Lower lobe of right lung (tissue), 2 donors: Measurements from ENCODE around the gene EXOG. TPM values are rescaled to one million over a fixed set of nuclear protein-coding genes. Genes with fewer than 3 reads are reported as not detected.

Experiments used
- ATAC-seq, 2 donors: fragments of 200-7000 bp; cut with Tn5 transposase; one replicate each; pipeline ENCODE4 v1.9.1; 2020 to 2022; ENCODE audit warnings: mild to moderate bottlenecking in 2 of 2, moderate library complexity in 2 of 2
- DNase-seq: peaks from one replicate; pipeline ENCODE4 v3.0.0-alpha.2; 2020
- H3K27ac ChIP-seq: fragments of 200-600 bp; one replicate; pipeline ENCODE4 v1.8.0; 2022
- H3K27me3 ChIP-seq: fragments of 200-600 bp; one replicate; pipeline ENCODE4 v1.8.0; 2022; ENCODE audit warnings: low read depth
- H3K36me3 ChIP-seq: fragments of 200-600 bp; one replicate; pipeline ENCODE4 v1.8.0; 2022; ENCODE audit warnings: mild to moderate bottlenecking
- H3K4me1 ChIP-seq: fragments of 200-600 bp; one replicate; pipeline ENCODE4 v1.8.0; 2022
- H3K4me3 ChIP-seq: fragments of 200-600 bp; one replicate; pipeline ENCODE4 v1.8.0; 2022; ENCODE audit warnings: mild to moderate bottlenecking
- H3K9me3 ChIP-seq: fragments of 200-600 bp; one replicate; pipeline ENCODE4 v1.8.0; 2022
- intact Hi-C: fragments of 100-400 bp; cut with DNase I; formaldehyde crosslinking; loops from one replicate; pipeline ENCODE4 v1.11.0; 2022
- total RNA-seq: library from RNA; stranded (reverse); fragmentation: NEBNext Ultra II Directional; extraction: Animal tissue kit (Norgen Biotek cat#: 25700); gene quantifications from one replicate; pipeline ENCODE4 v1.2.1, GENCODE V29; 2021
- TF ChIP-seq, protein P1 (sequence below): fragments of 200-600 bp; IDR thresholded peaks from one replicate; pipeline ENCODE4 v1.8.0; 2022; ENCODE audit warnings: antibody characterized with exemption, mild to moderate bottlenecking
- donor health status: DM: no; HTN: yes; CAD: no; lungs with severe emphysema.

EXOG gene
- total RNA-seq, 1 donor from 2014 or later = 12.3 TPM

DNA sequence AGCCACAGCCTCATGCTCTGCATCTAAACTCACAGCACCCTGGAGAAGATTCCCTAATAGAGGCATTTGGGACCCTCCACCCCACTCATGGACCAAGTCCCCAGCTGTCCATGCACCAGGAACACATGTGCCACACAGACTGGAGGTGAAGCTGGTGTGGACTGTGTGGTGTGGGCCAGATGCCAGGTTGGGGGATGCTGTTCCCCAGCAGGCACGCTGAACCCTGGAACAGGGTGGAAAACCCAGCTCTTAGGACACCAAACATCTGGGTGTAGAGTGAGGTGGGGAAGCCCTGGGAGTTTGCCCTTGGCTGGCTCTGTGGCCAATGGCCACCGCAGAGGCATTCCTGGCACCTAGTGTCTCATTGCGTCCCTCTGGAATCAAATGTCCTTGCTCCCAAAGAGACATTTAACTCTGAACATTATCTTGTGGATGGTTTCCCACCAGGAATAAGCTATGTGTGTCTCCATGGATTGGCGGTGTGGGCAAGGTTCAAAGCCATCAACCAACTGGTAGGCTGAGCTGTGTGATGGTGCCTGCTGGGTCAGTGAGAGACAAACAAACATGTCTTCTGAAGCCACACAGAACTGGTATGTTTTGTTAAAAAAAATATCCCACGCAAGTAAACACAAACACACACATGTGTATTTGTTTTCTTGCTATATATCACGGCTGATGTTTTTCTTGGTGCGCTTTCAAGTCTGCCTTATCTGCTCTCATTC, 65.0 kb downstream of the EXOG start:
- Histone ChIP-seq H3K4me1 (no peaks in the 10 kb centered on the region), H3K9me3 (no peaks in the 10 kb centered on the region), H3K27me3 (no peaks in the 10 kb centered on the region), H3K4me3 (no peak overlapping the region), H3K36me3 (no peaks in the 10 kb centered on the region), H3K27ac (no peak overlapping the region)
- intact Hi-C loops = no loop called here
- TF ChIP-seq, protein P1, sequence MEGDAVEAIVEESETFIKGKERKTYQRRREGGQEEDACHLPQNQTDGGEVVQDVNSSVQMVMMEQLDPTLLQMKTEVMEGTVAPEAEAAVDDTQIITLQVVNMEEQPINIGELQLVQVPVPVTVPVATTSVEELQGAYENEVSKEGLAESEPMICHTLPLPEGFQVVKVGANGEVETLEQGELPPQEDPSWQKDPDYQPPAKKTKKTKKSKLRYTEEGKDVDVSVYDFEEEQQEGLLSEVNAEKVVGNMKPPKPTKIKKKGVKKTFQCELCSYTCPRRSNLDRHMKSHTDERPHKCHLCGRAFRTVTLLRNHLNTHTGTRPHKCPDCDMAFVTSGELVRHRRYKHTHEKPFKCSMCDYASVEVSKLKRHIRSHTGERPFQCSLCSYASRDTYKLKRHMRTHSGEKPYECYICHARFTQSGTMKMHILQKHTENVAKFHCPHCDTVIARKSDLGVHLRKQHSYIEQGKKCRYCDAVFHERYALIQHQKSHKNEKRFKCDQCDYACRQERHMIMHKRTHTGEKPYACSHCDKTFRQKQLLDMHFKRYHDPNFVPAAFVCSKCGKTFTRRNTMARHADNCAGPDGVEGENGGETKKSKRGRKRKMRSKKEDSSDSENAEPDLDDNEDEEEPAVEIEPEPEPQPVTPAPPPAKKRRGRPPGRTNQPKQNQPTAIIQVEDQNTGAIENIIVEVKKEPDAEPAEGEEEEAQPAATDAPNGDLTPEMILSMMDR = no peak
- ATAC-seq (no peak), DNase-seq (peak; percentile 10)

DNA sequence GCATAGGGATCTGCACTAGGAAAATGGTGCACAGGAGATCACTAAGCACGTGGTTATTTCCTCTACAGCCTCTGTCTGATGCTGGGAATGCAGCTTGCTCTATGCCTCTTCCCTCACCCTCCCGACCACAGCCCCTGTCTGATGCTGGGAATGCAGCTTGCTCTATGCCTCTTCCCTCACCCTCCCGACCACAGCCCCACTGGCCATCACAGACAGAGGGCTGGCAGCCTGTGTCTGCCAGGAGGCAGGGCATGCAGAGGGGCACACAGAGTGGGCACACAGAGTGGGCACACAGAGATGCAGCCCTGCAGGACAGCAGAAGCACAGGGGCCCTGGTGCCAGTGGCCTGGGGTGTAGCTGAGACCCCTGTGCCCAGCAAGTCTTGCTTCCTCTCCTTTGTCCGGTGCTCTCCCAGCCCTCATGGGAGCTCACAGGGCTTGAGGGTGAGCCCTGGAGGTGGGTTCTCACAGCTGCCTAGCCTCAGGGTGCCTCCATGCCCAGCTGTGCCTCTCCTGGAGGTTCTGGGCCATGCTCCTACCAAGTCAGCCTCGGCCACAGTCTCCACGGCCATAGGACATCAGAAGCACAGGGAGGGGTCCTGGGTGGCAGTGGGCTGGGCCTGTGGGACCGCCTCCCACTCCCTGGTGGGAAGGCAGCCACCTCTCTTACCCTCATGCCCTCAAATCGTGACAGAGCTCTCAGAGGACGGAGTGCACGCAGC, 65.8 kb downstream of the EXOG start:
- intact Hi-C loops = no loop called here
- no peak overlapping the region for H3K27ac ChIP-seq
- H3K36me3 ChIP-seq = no peaks in the 10 kb centered on the region
- no peaks in the 10 kb centered on the region for H3K9me3 ChIP-seq
- peak; percentile 16 for DNase-seq
- TF ChIP-seq, protein P1 = no peak
- ATAC-seq = no peak
- H3K27me3 ChIP-seq = no peaks in the 10 kb centered on the region
- no peak overlapping the region for H3K4me3 ChIP-seq
- H3K4me1 ChIP-seq = no peaks in the 10 kb centered on the region

GRCh38 chr3:38562467-38562925, 66.4 kb downstream of the EXOG start:
- no peak overlapping the region for H3K4me3 ChIP-seq
- H3K4me1 ChIP-seq = no peaks in the 10 kb centered on the region
- H3K36me3 ChIP-seq = no peaks in the 10 kb centered on the region
- TF ChIP-seq, protein P1 = no peak
- no peaks in the 10 kb centered on the region for H3K9me3 ChIP-seq
- intact Hi-C loops = no loop called here
- ATAC-seq (no peak), DNase-seq (peak; percentile 33)
- no peak overlapping the region for H3K27ac ChIP-seq
- no peaks in the 10 kb centered on the region for H3K27me3 ChIP-seq

DNA sequence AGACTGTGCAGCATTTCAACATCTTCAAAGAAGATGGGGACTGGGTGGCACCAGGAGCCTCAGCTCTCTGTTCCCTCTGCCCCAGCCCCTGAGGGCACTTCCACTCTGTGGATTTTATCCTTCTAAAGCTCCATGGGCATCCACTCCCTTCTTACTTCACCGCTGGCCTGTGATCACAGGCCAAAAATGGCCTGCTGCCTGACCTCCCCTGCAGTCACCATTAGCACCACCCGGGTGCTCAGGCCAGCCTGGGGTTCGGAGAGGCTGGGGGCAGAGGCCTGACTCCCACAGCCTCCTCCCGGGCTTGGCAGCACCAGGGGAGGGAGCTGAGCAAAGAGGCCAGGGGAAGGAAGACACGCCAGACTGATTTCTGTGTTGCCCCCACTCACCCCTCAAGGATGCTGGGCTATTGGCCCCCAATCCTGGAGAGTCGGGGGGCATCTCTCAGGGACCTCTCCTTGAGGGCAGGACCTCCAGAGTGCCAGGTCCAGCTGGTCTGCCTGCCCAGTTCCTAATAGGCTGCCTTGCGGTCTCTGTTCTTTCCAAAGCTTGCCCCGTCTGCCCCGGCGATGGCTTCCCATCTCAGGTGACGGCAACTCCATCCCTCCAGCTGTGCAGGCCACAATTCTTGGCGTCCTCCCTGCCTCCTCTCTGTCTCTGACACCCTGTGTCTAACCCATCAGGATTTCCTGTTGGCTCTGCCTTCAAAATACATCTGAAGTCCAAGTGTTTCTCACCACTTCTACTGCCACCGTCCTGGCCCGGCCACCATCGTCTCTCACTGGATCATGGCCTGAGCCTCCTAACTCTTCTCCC, 67.1 kb downstream of the EXOG start:
- intact Hi-C loops = no loop called here
- H3K27me3 ChIP-seq = no peaks in the 10 kb centered on the region
- no peaks in the 10 kb centered on the region for H3K9me3 ChIP-seq
- no peak overlapping the region for H3K4me3 ChIP-seq
- no peaks in the 10 kb centered on the region for H3K36me3 ChIP-seq
- no peak overlapping the region for H3K27ac ChIP-seq
- DNase-seq (peak; percentile 28), ATAC-seq (no peak)
- no peaks in the 10 kb centered on the region for H3K4me1 ChIP-seq
- TF ChIP-seq, protein P1 = no peak

GRCh38 chr3:38563886-38564270, 67.7 kb downstream of the EXOG start:
- Histone ChIP-seq H3K27me3 (no peaks in the 10 kb centered on the region), H3K36me3 (no peaks in the 10 kb centered on the region), H3K4me1 (no peaks in the 10 kb centered on the region), H3K4me3 (no peak overlapping the region), H3K27ac (no peak overlapping the region), H3K9me3 (no peaks in the 10 kb centered on the region)
- peak; percentile 4 for DNase-seq
- ATAC-seq = no peak
- TF ChIP-seq, protein P1 = no peak
- intact Hi-C loops = no loop called here
